Heart right ventricle (tissue), 16 donors: ENCODE measurements around the gene NRXN3. TPM values are rescaled to one million over a fixed set of nuclear protein-coding genes. Genes with fewer than 3 reads are reported as not detected.

ENCODE experiments used
- ATAC-seq, 8 donors: fragments of 200-7000 bp; cut with Tn5 transposase; one replicate each; pipeline ENCODE4 v1.9.1; 2020; ENCODE audit warnings: mild to moderate bottlenecking in 8 of 8, moderate library complexity in 8 of 8, moderate number of reproducible peaks in 1 of 8
- DNase-seq, 2 donors: peaks; one replicate each; pipeline ENCODE4 v3.0.0-alpha.2; 2020
- H3K27ac ChIP-seq, 10 donors: fragments of 200-600 bp; sonication (generic) in 2 of 10; one replicate each; pipeline versions ENCODE4 v1.5.0 to v1.8.0; 2020 to 2022; ENCODE audit warnings: mild to moderate bottlenecking in 3 of 10
- H3K27me3 ChIP-seq, 7 donors: fragments of 200-600 bp; one replicate each; pipeline ENCODE4 v1.8.0; 2021 to 2022; ENCODE audit warnings: mild to moderate bottlenecking in 2 of 7
- H3K36me3 ChIP-seq, 9 donors: fragments of 200-600 bp; sonication (generic) in 1 of 9; one replicate each; pipeline versions ENCODE4 v1.5.0 to v1.8.0; 2020 to 2022; ENCODE audit warnings: mild to moderate bottlenecking in 2 of 9
- H3K4me1 ChIP-seq, 9 donors: fragments of 200-600 bp; sonication (generic) in 1 of 9; one replicate each; pipeline versions ENCODE4 v1.5.0 to v1.8.0; 2020 to 2022; ENCODE audit warnings: mild to moderate bottlenecking in 4 of 9
- H3K4me3 ChIP-seq, 10 donors: fragments of 200-600 bp; sonication (generic) in 2 of 10; one replicate each; pipeline versions ENCODE4 v1.5.0 to v1.8.0; 2020 to 2022; ENCODE audit warnings: mild to moderate bottlenecking in 7 of 10, moderate library complexity in 2 of 10
- H3K9me3 ChIP-seq, 11 donors: fragments of 200-600 bp in 10 of 11; sonication (generic) in 2 of 11; one replicate each; pipeline versions ENCODE4 v1.5.0 to v1.8.0; 2013 to 2022; ENCODE audit warnings: mild to moderate bottlenecking in 2 of 11, control low read depth in 1 of 11, moderate library complexity in 1 of 11
- CTCF ChIP-seq, 9 donors: fragments of 200-600 bp; sonication (generic) in 2 of 9; IDR thresholded peaks; one replicate each; pipeline versions ENCODE4 v1.5.0 to v1.8.0; 2021 to 2022; ENCODE audit warnings: antibody characterized with exemption in 9 of 9, mild to moderate bottlenecking in 5 of 9, moderate library complexity in 1 of 9
- WGBS, 2 donors: extraction: QIAGEN DNeasy Blood & Tissue Kit; methylation state at CpG; one replicate each; pipeline ENCODE4 v1.1.7; 2013; ENCODE audit warnings: inconsistent platforms in 1 of 2; 5-methylcytosine and 5-hydroxymethylcytosine counted together
- intact Hi-C, 10 donors: fragments of 100-400 bp; cut with DNase I; formaldehyde crosslinking; loops; one replicate each; pipeline versions ENCODE4 v1.11.1 to v1.14.2; 2022
- polyA plus RNA-seq, 2 donors: library from polyadenylated mRNA; stranded (reverse); fragments of 200-250 nt; gene quantifications; one replicate each; pipeline ENCODE4 v1.2.3, GENCODE V29; 2013
- total RNA-seq, 10 donors: library from RNA; stranded (reverse); fragmentation: NEBNext Ultra II Directional in 3 of 10; extraction: Animal tissue kit (Norgen Biotek cat#: 25700) in 3 of 10; gene quantifications; one replicate each; pipeline versions ENCODE4 v1.2.1 to v1.2.4, GENCODE V29; 2021 to 2023
- donor health status: Arrhythmogenic right ventricular cardiomyopathy.
- donor health status: ischemic (EF 13 %, LVEDD 7.1; RV severe dilation, severe dysfunction).
- donor health status: healthy with polysubstance abuse.
- donor health status: DM: no; HTN: yes; CAD: no.
- donor health status: DM: no; HTN: no; CAD: no.
- donor health status: ischemic (EF 25% LVEDD 6.9; RV normal size, moderate dysfunction).
- donor health status: ischemic (EF 25% LVEDD 5.7; RV mildly dilated, moderate dysfunction).
- donor health status: healthy.
- donor health status: DM: yes; HTN: yes; CAD: no.
- donor health status: Ischemic cardiomyopathy.
- donor health status: ischemic (EF 35%, LVEDD 5.7; RV mildly dilated, moderate dysfunction).
- donor health status: nonischemic (EF 11% LVEDD 7.7; RV severe dilation, severe dysfunction).
- donor health status: DM: yes; HTN: yes; CAD: no.
- donor health status: PGD.
- donor health status: ischemic (EF 29% LVEDD 5.4; RV normal size, mild dysfunction).
- donor health status: nonischemic (EF 23%, LVEDD 6.1; RV moderate dilation, normal function).

The NRXN3 gene
- total and polyA plus RNA-seq, 12 donors = 0.23 to 1.8 (median 0.87) TPM

DNA sequence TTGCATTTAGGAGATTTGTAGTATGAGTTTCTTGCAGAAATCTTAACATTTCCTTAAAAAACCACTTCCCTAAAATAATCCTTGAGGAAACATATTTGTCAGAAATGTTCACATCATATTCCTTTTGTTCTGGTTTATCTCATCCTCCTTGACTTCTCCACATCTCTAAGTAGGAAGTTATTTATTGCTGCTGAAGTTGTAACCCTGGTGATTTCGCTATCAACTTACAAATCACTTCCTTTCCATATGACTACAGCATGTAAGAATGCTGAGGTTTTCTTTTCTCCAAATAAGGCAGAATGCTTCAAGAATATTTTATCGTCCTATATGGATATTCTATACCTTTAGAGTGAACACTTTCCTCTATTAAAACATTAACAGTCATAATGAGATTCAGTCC, 751.7 kb downstream of the NRXN3 start:
- Histone ChIP-seq H3K36me3 (no peaks in the 10 kb centered on the region), H3K9me3 (no peaks in the 10 kb centered on the region), H3K4me3 (no peak overlapping the region), H3K27ac (no peak overlapping the region), H3K4me1 (no peaks in the 10 kb centered on the region), H3K27me3 (no peaks in the 10 kb centered on the region)
- intact Hi-C loops = no loop called here
- ATAC-seq (no peak), DNase-seq (no peak)
- WGBS, 2 donors = 32 to 44% methylated on average over 2 of the region's 2 CpGs
- no peak for TF ChIP-seq CTCF (IDR thresholded peaks at IDR 0.05)

GRCh38 chr14:78927261-78927660, 757.1 kb downstream of the NRXN3 start:
- Histone ChIP-seq H3K27ac (no peak overlapping the region), H3K4me3 (no peak overlapping the region), H3K27me3 (peaks cover 0 to 16% (median 4%) of the 10 kb centered on the region in 7 donors), H3K9me3 (peaks cover 0 to 13% (median 0%) of the 10 kb centered on the region in 11 donors), H3K4me1 (no peaks in the 10 kb centered on the region), H3K36me3 (no peaks in the 10 kb centered on the region)
- ATAC-seq (no peak), DNase-seq (no peak)
- intact Hi-C loops = no loop called here
- 71 to 73% methylated on average over 3 of the region's 3 CpGs for WGBS, 2 donors
- TF ChIP-seq CTCF (IDR thresholded peaks at IDR 0.05) = no peak

DNA sequence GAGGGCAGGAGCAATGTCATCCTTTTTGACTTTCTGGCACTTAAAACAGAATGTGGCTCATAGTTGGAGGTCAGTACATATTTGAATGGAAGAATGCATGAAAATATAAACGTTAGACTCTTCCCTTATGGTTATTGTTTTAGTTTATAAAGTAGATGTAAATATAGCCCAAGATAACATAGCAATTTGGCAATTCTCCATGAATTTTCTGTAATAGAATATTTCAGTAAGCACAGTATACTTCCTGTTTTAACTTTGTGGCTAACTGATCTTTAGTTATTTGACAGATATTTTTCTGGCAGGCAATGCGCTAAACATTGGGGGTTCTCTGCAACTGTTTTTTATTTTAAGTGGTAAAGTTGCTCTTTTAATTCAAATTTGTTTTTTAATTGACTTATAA, 763.0 kb downstream of the NRXN3 start:
- DNase-seq = no peak
- 28 to 34% methylated on average over 2 of the region's 2 CpGs for WGBS, 2 donors
- intact Hi-C loops = no loop called here
- Histone ChIP-seq H3K27me3 (peaks cover 0 to 25% (median 6%) of the 10 kb centered on the region in 7 donors), H3K9me3 (peaks cover 0 to 13% (median 0%) of the 10 kb centered on the region in 11 donors), H3K36me3 (no peaks in the 10 kb centered on the region), H3K27ac (no peak overlapping the region), H3K4me3 (no peak overlapping the region), H3K4me1 (no peaks in the 10 kb centered on the region)
- no peak for TF ChIP-seq CTCF (IDR thresholded peaks at IDR 0.05)
- ATAC-seq = no peak

DNA sequence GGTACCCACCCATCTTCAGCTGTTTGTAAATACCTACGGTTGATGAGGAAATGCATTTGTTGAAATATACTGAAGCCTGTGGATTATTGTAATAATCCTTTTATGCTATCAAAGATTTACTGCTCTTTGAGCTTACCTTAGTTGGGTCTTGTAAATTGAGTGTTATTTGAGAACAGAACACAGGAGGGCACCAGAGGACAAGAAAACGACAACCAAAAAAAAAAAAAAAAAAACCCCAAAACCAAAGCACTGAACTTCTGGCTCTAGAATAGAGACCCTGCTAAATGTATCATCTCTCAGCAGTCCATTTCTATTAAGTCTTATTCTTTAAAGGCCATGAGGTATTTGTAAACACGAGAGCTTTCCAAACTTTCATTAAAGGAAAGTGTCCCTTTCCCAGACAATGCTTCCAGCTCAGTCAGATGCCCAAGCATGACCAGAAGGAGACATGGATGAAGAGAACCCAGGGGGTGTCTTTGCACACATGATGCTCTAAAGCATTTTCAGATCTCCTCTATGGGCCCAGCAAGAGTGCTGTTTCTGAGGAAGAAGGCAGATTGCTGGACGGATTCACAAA, 763.9 kb downstream of the NRXN3 start:
- DNase-seq = no peak
- intact Hi-C loops = no loop called here
- Histone ChIP-seq H3K27ac (no peak overlapping the region), H3K36me3 (no peaks in the 10 kb centered on the region), H3K9me3 (peaks cover 0 to 6% (median 0%) of the 10 kb centered on the region in 11 donors), H3K27me3 (peaks cover 0 to 25% (median 7%) of the 10 kb centered on the region in 7 donors), H3K4me3 (no peak overlapping the region), H3K4me1 (no peaks in the 10 kb centered on the region)
- no peak for ATAC-seq
- 19 to 22% methylated on average over 4 of the region's 4 CpGs for WGBS, 2 donors
- TF ChIP-seq CTCF (IDR thresholded peaks at IDR 0.05) = peak in 8 of 9 donors; percentile 27 to 58 (median 41)
